Measurements from ENCODE around the gene CCDC154.

DNA sequence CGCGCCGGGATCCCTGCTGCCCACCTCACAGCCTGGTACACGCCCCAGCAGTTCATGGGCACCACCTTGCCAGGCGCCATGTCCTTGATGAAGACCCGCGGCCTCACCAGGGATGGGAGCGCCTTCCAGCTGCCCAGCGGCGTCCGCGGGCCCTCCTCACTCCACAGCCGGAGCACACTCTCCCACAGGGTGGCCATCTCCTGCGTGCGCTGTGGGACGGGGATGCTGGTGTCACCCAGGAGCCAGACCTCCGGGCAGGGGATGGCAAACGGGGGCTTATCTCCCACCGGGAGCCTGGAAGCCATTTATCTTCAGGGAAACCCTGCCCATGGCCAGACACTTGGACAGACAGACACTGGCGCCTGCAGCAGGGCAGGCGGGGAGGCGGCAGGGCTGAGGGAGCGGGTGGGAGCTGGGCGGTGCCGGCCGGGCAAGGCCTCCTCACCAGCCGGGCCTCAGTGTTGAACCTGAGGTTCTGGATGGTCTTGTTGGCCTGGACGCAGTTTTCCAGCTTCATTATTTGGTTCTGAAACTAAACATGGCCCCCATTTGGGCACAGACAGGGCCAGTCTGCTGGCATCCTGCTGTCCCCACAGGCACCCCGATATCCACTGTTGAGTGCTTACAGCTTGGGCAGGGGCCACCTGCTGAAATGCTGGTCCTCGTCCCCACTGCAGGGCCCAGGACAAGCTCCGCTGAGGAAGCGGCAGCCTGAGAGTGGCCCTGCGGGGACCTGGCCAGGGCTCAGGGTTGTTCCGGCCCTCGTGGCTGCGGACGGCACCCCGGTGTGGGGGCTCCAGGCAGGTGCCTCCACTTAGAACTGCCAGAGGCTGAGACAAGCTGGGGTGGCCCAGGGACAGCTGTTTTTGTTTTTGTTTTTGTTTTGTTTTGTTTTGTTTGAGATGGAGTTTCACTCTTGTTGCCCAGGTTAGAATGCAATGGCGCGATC is 9.4 kb downstream of the CCDC154 start:
- no peak for TF ChIP-seq FOXA1 (IDR thresholded peaks at IDR 0.05)
- TF ChIP-seq CTBP1 (IDR thresholded peaks at IDR 0.05; ENCODE audit: borderline replicate concordance): no peak
- no peak for TF ChIP-seq L3MBTL2 (conservative IDR thresholded peaks at IDR 0.05)
- TF ChIP-seq BHLHE40 (IDR thresholded peaks at IDR 0.05; ENCODE audit: borderline replicate concordance): no peak
- no peak for TF ChIP-seq FOXM1 (IDR thresholded peaks at IDR 0.05; ENCODE audit: borderline replicate concordance)
- TF ChIP-seq SUZ12 (IDR thresholded peaks at IDR 0.05): no peak
- TF ChIP-seq FOXK2 (IDR thresholded peaks at IDR 0.05): no peak
- TF ChIP-seq ARNT (IDR thresholded peaks at IDR 0.05): no peak
- TF ChIP-seq ZNF384 (IDR thresholded peaks at IDR 0.05): no peak
- no peak for TF ChIP-seq TARDBP (IDR thresholded peaks at IDR 0.05)
- TF ChIP-seq ELF4 (IDR thresholded peaks at IDR 0.05): no peak
- no peak for TF ChIP-seq HDGF (IDR thresholded peaks at IDR 0.05; ENCODE audit: borderline replicate concordance)

Data from HEK293T (cell line).